Right renal pelvis (tissue), 4 donors: ENCODE measurements around the gene PRICKLE2. TPM values are rescaled to one million over a fixed set of nuclear protein-coding genes. Genes with fewer than 3 reads are reported as not detected.

Experiments used
- DNase-seq, 4 donors: peaks; one replicate each; pipeline ENCODE4 v3.0.0-alpha.2; 2013; ENCODE audit warnings: low read depth in 4 of 4, low spot score in 3 of 4, missing footprints in 1 of 4
- polyA plus RNA-seq, 4 donors: library from polyadenylated mRNA; unstranded; fragments of 120-200 nt; gene quantifications; one replicate each; pipeline ENCODE4 v1.2.1, GENCODE V29; 2013; ENCODE audit not compliant: insufficient read length in 4 of 4

PRICKLE2 gene
- polyA plus RNA-seq, 4 donors: 17.4 to 20.3 (median 19.8) TPM

- DNase-seq: no peak
Measured at GRCh38 chr3:64221571-64222257, 3.6 kb downstream of the PRICKLE2 start.

- no peak for DNase-seq
Measured at GRCh38 chr3:64220161-64220914, 4.9 kb downstream of the PRICKLE2 start.

DNA sequence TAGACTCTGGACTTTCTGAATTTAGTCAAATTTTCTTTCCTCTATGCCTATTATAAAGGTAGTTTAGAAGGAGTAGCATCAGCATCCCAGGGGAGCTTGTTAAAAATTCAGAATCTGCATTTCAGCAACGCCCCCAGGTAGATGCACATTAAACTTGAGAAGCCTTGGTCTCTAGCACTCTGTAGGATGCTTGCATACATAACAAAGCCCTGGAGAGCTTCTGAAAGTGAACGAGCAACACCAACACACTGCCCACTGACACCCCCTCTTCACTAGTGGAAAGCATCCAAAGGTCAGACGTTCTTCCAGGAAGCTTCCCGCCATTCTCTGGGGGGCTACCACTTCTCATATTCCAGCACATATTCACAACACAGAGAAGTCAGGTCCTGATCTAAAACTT is 6.5 kb downstream of the PRICKLE2 start:
- DNase-seq: no peak

DNA sequence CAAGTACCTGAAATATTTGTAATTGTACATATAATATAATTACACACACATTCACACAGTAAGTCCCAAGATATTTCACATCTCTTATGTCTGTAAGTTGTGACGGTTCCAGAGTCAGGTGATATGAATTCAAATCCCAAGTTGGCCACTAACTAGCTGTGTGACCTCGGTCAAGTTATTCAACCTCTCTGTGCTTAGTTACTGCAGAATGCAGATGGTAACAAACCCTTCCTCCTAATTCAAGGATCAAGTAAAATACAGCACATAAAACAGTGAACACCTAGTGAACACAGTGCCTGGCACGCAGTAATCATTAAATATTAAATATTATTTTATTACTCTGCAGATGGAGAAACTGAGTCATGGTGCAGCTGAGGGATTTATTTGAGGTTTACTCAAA is 6.9 kb downstream of the PRICKLE2 start:
- no peak for DNase-seq

DNA sequence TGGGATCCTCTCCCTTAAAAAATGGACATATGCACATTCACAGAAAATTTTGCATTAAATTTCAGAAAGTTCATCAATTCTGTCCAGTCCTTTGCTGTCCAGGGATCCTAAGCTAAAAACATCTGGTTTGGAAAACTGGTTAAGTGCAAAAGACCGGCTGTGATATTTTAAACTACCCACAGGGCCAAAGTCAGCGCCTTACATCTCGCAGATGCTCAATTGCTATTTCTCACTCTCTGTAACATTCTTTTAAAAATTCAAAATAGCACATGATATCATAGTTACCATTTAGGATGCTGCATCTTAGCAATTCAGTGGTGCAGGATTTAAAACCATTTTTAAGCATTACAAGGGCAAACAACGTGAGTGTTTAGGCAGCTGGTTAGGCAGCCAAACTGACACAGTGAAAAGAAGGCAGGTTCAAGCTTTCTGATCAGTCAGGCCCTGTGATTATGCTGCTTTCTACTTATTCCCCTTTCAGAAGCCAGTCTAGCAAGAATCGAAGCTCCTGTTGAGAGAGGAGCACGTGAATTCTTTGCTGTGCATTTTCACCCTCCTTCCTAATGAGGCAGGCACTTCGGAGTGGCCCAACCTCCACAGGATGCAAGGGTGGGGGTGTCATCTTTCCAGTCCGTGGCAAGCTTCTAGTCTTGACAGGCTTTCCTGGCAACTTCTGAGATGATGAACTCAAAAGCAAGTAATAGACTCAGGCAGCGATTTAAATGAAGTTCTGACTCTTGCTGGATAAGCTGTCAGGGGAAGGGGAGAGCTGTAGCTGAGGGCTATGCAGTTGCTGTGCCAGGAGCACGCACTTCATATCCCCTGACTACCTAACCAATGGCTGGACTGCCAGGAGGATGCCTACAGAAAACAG is 8.8 kb downstream of the PRICKLE2 start:
- no peak for DNase-seq

DNA sequence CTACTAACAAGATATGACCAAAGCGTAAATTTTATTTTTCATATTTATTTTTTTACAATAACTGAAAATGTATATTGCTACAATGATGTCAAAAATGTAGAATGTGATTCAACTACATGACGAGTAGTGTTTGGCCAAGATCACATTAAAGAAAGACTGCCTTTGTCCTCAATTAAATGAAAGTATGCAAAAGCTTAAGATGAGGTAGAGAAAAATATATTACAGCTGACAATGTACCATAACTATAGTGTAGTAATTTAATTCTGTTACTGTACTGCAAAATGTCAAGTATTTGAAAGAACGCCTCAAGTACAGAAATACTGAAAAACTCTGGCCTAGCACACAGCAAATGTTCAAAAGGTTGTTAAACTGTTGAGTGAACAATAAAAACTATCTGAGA is 9.7 kb downstream of the PRICKLE2 start:
- no peak for DNase-seq

GRCh38 chr3:64215103-64215502 is 10.2 kb downstream of the PRICKLE2 start:
- DNase-seq: no peak

GRCh38 chr3:64214381-64215018 is 10.8 kb downstream of the PRICKLE2 start:
- DNase-seq: no peak

DNA sequence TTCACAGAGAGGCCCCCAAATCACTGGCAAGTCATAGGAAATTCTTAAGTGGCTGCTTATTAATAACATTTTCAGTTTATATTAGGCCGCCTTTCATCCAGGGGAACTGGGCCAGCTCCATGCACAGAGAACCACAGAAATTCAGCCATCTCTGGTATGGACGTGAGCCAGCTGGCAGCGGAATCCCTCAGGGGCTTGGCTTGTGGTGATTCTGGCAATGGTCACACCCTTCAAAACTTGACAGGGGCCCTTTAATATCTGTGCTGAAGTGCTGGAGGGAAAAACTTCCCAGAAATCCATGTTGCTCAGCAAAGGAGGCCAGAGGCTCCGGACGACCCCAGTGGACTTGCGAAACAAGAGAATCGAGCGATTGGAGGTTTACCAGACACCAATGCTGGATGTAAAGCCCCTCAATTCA is 11.3 kb downstream of the PRICKLE2 start:
- no peak for DNase-seq

DNA sequence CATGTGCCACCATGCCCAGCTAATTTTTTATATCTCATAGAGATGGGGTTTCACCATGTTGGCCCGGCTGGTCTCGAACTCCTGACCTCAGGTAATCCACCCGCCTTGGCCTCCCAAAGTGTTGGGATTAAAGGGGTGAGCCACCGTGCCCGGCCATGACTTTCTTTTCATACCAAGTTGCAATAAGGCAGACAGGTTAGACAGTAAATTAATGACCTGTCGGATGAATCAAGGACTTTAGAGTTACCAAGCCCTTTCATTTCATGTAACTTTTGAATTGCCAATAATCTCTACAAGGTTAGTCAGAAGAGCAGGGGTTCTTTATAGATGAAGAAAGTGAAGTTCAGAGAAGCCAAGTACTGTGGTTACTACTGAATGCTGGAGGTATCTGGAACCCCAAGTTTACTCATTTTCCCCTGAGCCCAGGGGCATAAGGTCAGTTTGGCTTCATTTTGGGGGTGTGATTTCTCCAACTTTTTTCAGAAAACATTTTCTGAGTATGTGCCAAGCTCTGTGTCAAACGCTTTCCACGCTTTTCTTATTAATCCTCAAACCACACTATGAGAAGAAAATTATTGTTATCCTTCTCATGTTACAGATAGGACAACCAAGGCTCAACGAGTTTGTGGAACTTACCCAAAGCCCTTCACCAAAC is 11.9 kb downstream of the PRICKLE2 start:
- DNase-seq: no peak

- no peak for DNase-seq
Measured at GRCh38 chr3:64209866-64210621, 15.2 kb downstream of the PRICKLE2 start.

DNA sequence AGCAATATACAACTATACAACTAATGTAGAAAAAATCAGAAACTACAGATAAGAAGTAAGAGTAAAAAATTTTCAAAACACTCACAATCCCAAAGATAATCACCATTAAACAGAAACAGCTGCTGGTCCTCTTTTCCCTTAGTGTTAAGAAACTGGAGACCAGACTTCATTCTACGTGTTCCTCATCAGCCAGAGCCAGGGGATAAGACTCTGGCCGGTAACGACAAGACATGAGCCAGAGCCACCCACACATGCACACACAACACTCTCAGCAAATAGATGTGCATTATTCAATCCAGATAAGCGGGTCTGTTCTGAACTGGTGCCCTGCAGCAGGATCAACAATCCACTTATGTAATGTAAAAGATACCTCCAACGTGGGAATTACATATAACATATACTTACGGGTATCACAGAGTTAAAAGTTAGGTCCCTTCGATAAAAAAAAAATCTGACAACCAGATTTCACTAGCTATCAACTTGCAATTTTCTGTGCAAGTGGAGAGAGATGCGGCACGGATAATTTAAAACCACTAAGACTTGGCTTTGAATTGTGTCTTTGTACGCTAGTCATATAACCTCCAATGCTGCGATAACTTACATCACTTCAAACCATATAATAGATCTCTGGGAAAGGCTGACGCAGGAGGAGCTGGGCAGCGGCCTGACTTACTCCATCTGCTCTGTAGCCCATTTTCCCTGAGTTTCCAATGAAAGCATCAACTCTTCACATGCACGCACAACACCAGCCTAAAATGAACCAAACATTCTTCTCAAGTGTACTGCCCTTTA is 17.8 kb downstream of the PRICKLE2 start:
- DNase-seq: no peak

GRCh38 chr3:64203969-64204908 is 21.0 kb downstream of the PRICKLE2 start:
- no peak for DNase-seq

DNA sequence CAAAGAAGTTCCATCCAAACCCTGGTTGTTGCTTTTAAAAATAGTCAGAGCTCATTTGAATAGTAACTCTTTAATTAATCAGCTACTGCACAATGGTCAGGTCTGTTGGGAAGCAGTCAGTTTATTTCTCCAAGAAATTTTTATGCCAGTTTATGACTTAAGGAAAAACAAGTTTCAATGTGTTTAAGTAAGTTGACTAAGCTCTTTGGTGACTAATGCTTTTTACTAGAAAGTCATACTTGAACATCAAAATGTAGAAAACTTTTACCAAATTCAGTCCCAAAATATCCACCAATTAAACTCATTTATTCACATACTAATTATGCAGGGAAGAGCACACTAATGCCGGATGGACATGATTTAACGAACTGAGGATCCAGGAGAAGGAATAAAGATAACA is 22.1 kb downstream of the PRICKLE2 start:
- no peak for DNase-seq

GRCh38 chr3:64199932-64200331 is 25.3 kb downstream of the PRICKLE2 start:
- no peak for DNase-seq

- no peak for DNase-seq
Measured at GRCh38 chr3:64196236-64196929, 28.9 kb downstream of the PRICKLE2 start.

GRCh38 chr3:64195789-64196188 is 29.5 kb downstream of the PRICKLE2 start:
- DNase-seq: no peak
